Thoracic aorta endothelial cell (primary cell): ENCODE results near the gene ERG28. TPM values are rescaled to one million over a fixed set of nuclear protein-coding genes. Genes with fewer than 3 reads are reported as not detected.

Experiments used
- small RNA-seq: library from RNA; depleted of rRNA; stranded (forward); fragments of <200 nt; gene quantifications from one replicate; pipeline ENCODE3, GENCODE V24; 2012
- total RNA-seq: library from RNA; depleted of rRNA; stranded (reverse); fragments of >200 nt; gene quantifications from 2 replicates; pipeline ENCODE4 v1.2.3, GENCODE V29; 2012

Gene ERG28
- 9.7 and 14.4 TPM in 2 replicates for total RNA-seq

GRCh38 chr14:75660630-75661498 is at the start of gene ERG28, which contains the start of gene TTLL5:
TSS of gene ERG28 (minus strand) at chr14:75660876. CDS start at chr14:75657502, 3,374 bp downstream.
TSS of gene TTLL5 (plus strand) at chr14:75661246. CDS start at chr14:75663150, 1,904 bp downstream.

Small RNAs within 50 kb of the gene (small RNA-seq; reads per million reads assigned to genes)
- gene RNA5SP387, result not detected

Other genes starting within 250 kb of the ERG28 start
- 3.3 and 6.1 TPM in 2 replicates for gene JDP2, start 232.9 kb downstream of the ERG28 start, total RNA-seq
- 1.7 TPM in 1 of 2 replicates, not detected in the other for gene BATF, start 138.4 kb downstream of the ERG28 start, total RNA-seq
- gene FLVCR2, start 82.3 kb downstream of the ERG28 start, total RNA-seq, result 0.66 and 0.79 TPM in 2 replicates
- gene TTLL5, start 370 bp upstream of the ERG28 start, total RNA-seq, result 77.5 and 81.5 TPM in 2 replicates